Astrocyte (in vitro differentiated cells and primary cell): ENCODE results near the gene PACC1. TPM values are rescaled to one million over a fixed set of nuclear protein-coding genes. Genes with fewer than 3 reads are reported as not detected.

Source experiments
- DNase-seq: peaks from one replicate; pipeline ENCODE4 v3.0.0-alpha.2; 2010; ENCODE audit warnings: low read depth
- FAIRE-seq: peaks from 2 replicates; lab custom pipeline; 2011; peaks lifted over from hg19 to GRCh38; lab: Jason Lieb, UNC
- H2AFZ ChIP-seq: 2 replicates; pipeline ENCODE4 v1.6.0; 2012; ENCODE audit warnings: low read depth, low read length, inconsistent platforms
- H3K27ac ChIP-seq: 2 replicates; pipeline ENCODE4 v1.5.1; 2011; ENCODE audit warnings: low read depth, low read length, inconsistent platforms
- H3K27me3 ChIP-seq: 2 replicates; pipeline ENCODE4 v1.6.0; 2011; ENCODE audit warnings: low read length, inconsistent platforms; ENCODE audit not compliant: insufficient read depth
- H3K36me3 ChIP-seq: 2 replicates; pipeline ENCODE4 v1.5.1; 2011; ENCODE audit warnings: low read length, inconsistent platforms; ENCODE audit not compliant: insufficient read depth
- H3K4me1 ChIP-seq: 2 replicates; pipeline ENCODE4 v1.5.1; 2011; ENCODE audit warnings: low read length, inconsistent platforms; ENCODE audit not compliant: insufficient read depth
- H3K4me2 ChIP-seq: 2 replicates; pipeline ENCODE4 v1.6.0; 2012; ENCODE audit warnings: low read length, inconsistent platforms
- H3K4me3 ChIP-seq: 2 replicates; pipeline ENCODE4 v1.5.1; 2011; ENCODE audit warnings: low read depth, mild to moderate bottlenecking, low read length, inconsistent platforms; ENCODE audit not compliant: insufficient read depth
- H3K79me2 ChIP-seq: 2 replicates; pipeline ENCODE4 v1.6.0; 2012; ENCODE audit warnings: mild to moderate bottlenecking, low read length, inconsistent platforms; ENCODE audit not compliant: insufficient read depth
- H3K9ac ChIP-seq: 2 replicates; pipeline ENCODE4 v1.6.0; 2012; ENCODE audit warnings: mild to moderate bottlenecking, low read length, inconsistent platforms
- H3K9me3 ChIP-seq: 2 replicates; pipeline ENCODE4 v1.5.1; 2012; ENCODE audit warnings: low read depth, mild to moderate bottlenecking, low read length, inconsistent platforms; ENCODE audit not compliant: insufficient read depth
- H4K20me1 ChIP-seq: 2 replicates; pipeline ENCODE4 v1.6.0; 2012; ENCODE audit warnings: low read length, inconsistent platforms; ENCODE audit not compliant: insufficient read depth
- H3K27ac Mint-ChIP-seq: one replicate; pipeline ENCODE4 v1.8.0; 2021; ENCODE audit warnings: mild to moderate bottlenecking, mixed read lengths; ENCODE audit not compliant: unreplicated experiment
- H3K27me3 Mint-ChIP-seq: one replicate; pipeline ENCODE4 v1.8.0; 2021; ENCODE audit warnings: low read depth, mixed read lengths; ENCODE audit not compliant: unreplicated experiment
- H3K36me3 Mint-ChIP-seq: one replicate; pipeline ENCODE4 v1.8.0; 2021; ENCODE audit warnings: low read depth, mixed read lengths; ENCODE audit not compliant: unreplicated experiment
- H3K4me1 Mint-ChIP-seq: one replicate; pipeline ENCODE4 v1.8.0; 2021; ENCODE audit warnings: low read depth, mixed read lengths; ENCODE audit not compliant: unreplicated experiment
- H3K4me3 Mint-ChIP-seq: one replicate; pipeline ENCODE4 v1.8.0; 2021; ENCODE audit warnings: mild to moderate bottlenecking, moderate library complexity, mixed read lengths; ENCODE audit not compliant: unreplicated experiment
- H3K9me3 Mint-ChIP-seq: one replicate; pipeline ENCODE4 v1.8.0; 2021; ENCODE audit warnings: mild to moderate bottlenecking, mixed read lengths; ENCODE audit not compliant: unreplicated experiment
- EZH2 ChIP-seq: IDR thresholded peaks from 2 replicates; pipeline ENCODE4 v1.6.1; 2012; ENCODE audit warnings: mild to moderate bottlenecking, low read length, inconsistent platforms; ENCODE audit not compliant: insufficient read depth
- total RNA-seq: library from RNA; stranded (reverse); gene quantifications from 2 replicates; pipeline ENCODE4 v1.2.1, GENCODE V29; 2021
- TF ChIP-seq, protein P1 (sequence below): IDR thresholded peaks from 2 replicates; pipeline ENCODE4 v1.5.1; 2011; ENCODE audit warnings: low read depth, mild to moderate bottlenecking, inconsistent platforms, low read length, moderate library complexity; ENCODE audit not compliant: insufficient read depth

PACC1 gene
- total RNA-seq, 1 donor from 2014 or later: 18.8 TPM

DNA sequence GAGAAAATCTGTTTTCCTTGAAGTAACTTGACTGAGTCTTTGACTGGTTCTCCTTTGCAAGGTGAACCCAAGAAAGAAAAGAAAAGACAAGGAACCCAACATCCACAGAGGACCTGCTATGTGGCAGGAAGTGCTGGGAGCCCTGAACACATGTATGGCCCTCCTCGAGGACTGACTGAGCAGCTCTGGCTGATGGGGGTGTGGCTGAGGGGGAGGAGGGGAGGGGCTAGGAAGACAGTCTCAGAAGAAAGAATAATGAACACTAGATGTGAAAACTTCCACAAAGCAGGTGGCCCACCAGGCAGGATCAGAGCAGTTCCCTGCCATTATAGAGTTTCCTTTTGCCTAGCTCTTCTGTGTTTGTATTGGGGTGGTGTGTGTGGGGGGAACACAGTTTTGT, 44.1 kb upstream of the PACC1 start:
- Histone ChIP-seq H4K20me1 (no peaks in the 10 kb centered on the region), H3K36me3 (no peaks in the 10 kb centered on the region), H3K4me1 (no peaks in the 10 kb centered on the region), H3K9me3 (peaks cover 3% of the 10 kb centered on the region), H3K4me2 (no peak overlapping the region), H3K4me3 (no peak overlapping the region), H3K9ac (no peak overlapping the region), H3K27ac (no peak overlapping the region), H3K27me3 (peaks cover 3% of the 10 kb centered on the region), H2AFZ (no peak overlapping the region), H3K79me2 (no peaks in the 10 kb centered on the region)
- Mint-ChIP-seq H3K27me3 (peaks cover 15% of the 10 kb centered on the region), H3K27ac (no peak overlapping the region), H3K9me3 (peaks cover 2% of the 10 kb centered on the region), H3K4me3 (no peak overlapping the region), H3K4me1 (no peaks in the 10 kb centered on the region), H3K36me3 (no peaks in the 10 kb centered on the region)
- no peak for TF ChIP-seq EZH2
- FAIRE-seq (no peak), DNase-seq (no peak)

DNA sequence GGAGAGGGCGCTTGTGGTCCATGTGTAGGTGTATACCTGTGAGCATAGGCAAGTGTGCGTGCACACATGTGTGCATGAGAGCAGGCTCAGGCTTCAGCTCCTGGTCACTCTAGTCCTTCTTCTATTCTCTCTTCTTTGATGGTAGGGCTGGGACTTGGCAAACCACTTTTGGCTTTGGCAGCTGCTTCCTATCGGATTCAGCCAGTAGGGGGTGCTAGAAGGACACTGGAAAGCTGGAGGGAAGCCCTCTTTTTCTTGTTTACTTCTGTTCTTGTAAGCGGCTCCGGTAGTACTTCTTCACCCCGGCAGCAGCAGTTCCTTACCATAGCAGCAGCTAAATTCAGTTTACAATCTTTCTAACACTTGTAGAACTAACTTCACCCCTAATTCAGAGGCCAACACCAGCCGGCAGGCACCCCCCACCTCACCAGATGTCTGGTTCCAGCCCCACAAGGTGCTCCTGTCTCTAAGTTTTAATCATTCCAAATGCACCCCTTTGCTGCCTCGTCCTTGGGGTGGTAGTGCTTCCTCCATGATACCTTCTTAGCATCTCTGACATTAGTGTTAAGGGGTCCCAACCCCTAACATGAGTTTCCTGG, 43.2 kb upstream of the PACC1 start:
- H3K4me1 ChIP-seq: peaks cover 3% of the 10 kb centered on the region
- no peak overlapping the region for H3K4me2 ChIP-seq
- no peaks in the 10 kb centered on the region for H3K36me3 Mint-ChIP-seq
- H3K27me3 ChIP-seq: no peaks in the 10 kb centered on the region
- no peaks in the 10 kb centered on the region for H4K20me1 ChIP-seq
- TF ChIP-seq EZH2: no peak
- TF ChIP-seq, protein P1, sequence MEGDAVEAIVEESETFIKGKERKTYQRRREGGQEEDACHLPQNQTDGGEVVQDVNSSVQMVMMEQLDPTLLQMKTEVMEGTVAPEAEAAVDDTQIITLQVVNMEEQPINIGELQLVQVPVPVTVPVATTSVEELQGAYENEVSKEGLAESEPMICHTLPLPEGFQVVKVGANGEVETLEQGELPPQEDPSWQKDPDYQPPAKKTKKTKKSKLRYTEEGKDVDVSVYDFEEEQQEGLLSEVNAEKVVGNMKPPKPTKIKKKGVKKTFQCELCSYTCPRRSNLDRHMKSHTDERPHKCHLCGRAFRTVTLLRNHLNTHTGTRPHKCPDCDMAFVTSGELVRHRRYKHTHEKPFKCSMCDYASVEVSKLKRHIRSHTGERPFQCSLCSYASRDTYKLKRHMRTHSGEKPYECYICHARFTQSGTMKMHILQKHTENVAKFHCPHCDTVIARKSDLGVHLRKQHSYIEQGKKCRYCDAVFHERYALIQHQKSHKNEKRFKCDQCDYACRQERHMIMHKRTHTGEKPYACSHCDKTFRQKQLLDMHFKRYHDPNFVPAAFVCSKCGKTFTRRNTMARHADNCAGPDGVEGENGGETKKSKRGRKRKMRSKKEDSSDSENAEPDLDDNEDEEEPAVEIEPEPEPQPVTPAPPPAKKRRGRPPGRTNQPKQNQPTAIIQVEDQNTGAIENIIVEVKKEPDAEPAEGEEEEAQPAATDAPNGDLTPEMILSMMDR: peak; percentile 41
- H3K4me1 Mint-ChIP-seq: no peaks in the 10 kb centered on the region
- H2AFZ ChIP-seq: no peak overlapping the region
- no peak overlapping the region for H3K4me3 ChIP-seq
- no peak overlapping the region for H3K4me3 Mint-ChIP-seq
- FAIRE-seq (no peak), DNase-seq (no peak)
- H3K27me3 Mint-ChIP-seq: peaks cover 13% of the 10 kb centered on the region
- H3K9me3 Mint-ChIP-seq: peaks cover 2% of the 10 kb centered on the region
- no peaks in the 10 kb centered on the region for H3K79me2 ChIP-seq
- no peak overlapping the region for H3K9ac ChIP-seq
- no peaks in the 10 kb centered on the region for H3K36me3 ChIP-seq
- no peak overlapping the region for H3K27ac Mint-ChIP-seq
- no peak overlapping the region for H3K27ac ChIP-seq
- peaks cover 3% of the 10 kb centered on the region for H3K9me3 ChIP-seq

- Mint-ChIP-seq H3K27me3 (peaks cover 17% of the 10 kb centered on the region), H3K4me1 (peaks cover 3% of the 10 kb centered on the region), H3K4me3 (no peak overlapping the region), H3K27ac (no peak overlapping the region), H3K36me3 (peaks cover 3% of the 10 kb centered on the region), H3K9me3 (peaks cover 2% of the 10 kb centered on the region)
- H3K4me1 ChIP-seq: peaks cover 6% of the 10 kb centered on the region
- FAIRE-seq: no peak
- no peaks in the 10 kb centered on the region for H4K20me1 ChIP-seq
- no peak overlapping the region for H3K4me3 ChIP-seq
- no peaks in the 10 kb centered on the region for H3K79me2 ChIP-seq
- H3K27ac ChIP-seq: no peak overlapping the region
- peak; percentile 46 for DNase-seq
- no peaks in the 10 kb centered on the region for H3K27me3 ChIP-seq
- H3K36me3 ChIP-seq: no peaks in the 10 kb centered on the region
- H2AFZ ChIP-seq: no peak overlapping the region
- TF ChIP-seq, protein P1: peak; percentile 98
- TF ChIP-seq EZH2: no peak
- H3K4me2 ChIP-seq: peak overlapping the region; percentile 21
- peaks cover 3% of the 10 kb centered on the region for H3K9me3 ChIP-seq
- H3K9ac ChIP-seq: no peak overlapping the region
Measured at GRCh38 chr1:212455803-212456528, 41.3 kb upstream of the PACC1 start.
